Muscle of leg (tissue), 11 donors: ENCODE measurements around the gene RBM5. TPM values are rescaled to one million over a fixed set of nuclear protein-coding genes. Genes with fewer than 3 reads are reported as not detected.
A peak's percentile ranks its signal among the peaks of the same experiment; 100 is the strongest.

Experiments used
- DNase-seq: peaks from one replicate; pipeline ENCODE4 v3.0.0; 2013
- H3K27ac ChIP-seq: one replicate; pipeline ENCODE4 v1.5.1; 2013; ENCODE audit warnings: mild to moderate bottlenecking, low read length, control low read depth
- H3K27me3 ChIP-seq: one replicate; pipeline ENCODE4 v1.6.1; 2013; ENCODE audit warnings: low read length; ENCODE audit not compliant: control insufficient read depth, insufficient read depth
- H3K36me3 ChIP-seq: one replicate; pipeline ENCODE4 v1.6.1; 2013; ENCODE audit warnings: low read length; ENCODE audit not compliant: control insufficient read depth, insufficient read depth
- H3K4me1 ChIP-seq: one replicate; pipeline ENCODE4 v1.6.1; 2013; ENCODE audit warnings: low read length; ENCODE audit not compliant: control insufficient read depth, insufficient read depth
- H3K4me3 ChIP-seq: one replicate; pipeline ENCODE4 v1.5.1; 2013; ENCODE audit warnings: low read length, control low read depth
- H3K9me3 ChIP-seq: replicated peaks from 2 replicates; pipeline ENCODE4 v1.6.1; 2013; ENCODE audit warnings: low read depth, low read length; ENCODE audit not compliant: control insufficient read depth
- WGBS: methylation state at CpG from one replicate; pipeline ENCODE4 v1.1.5; 2013; ENCODE audit warnings: missing lambda C conversion rate; ENCODE audit not compliant: insufficient coverage; 5-methylcytosine and 5-hydroxymethylcytosine counted together
- polyA plus RNA-seq, 8 donors: library from polyadenylated mRNA; unstranded; fragments of 120-200 nt; gene quantifications; one replicate each; pipeline versions ENCODE4 v1.2.1 to v1.2.3, GENCODE V29; 2013; ENCODE audit warnings: inconsistent platforms in 1 of 8, low replicate concordance in 1 of 8; ENCODE audit not compliant: insufficient read length in 8 of 8, insufficient read depth in 1 of 8
- total RNA-seq: library from RNA; stranded (reverse); fragments of 120-200 nt; gene quantifications from one replicate; pipeline ENCODE4 v1.2.4, GENCODE V29; 2013

The RBM5 gene
- total and polyA plus RNA-seq, 9 donors = 126 to 206 (median 161) TPM

- DNase-seq = no peak
- peaks cover 64% of the 10 kb centered on the region for H3K4me1 ChIP-seq
- no peaks in the 10 kb centered on the region for H3K36me3 ChIP-seq
- H3K27me3 ChIP-seq = peaks cover 20% of the 10 kb centered on the region
- H3K9me3 ChIP-seq = no peaks in the 10 kb centered on the region
- no peak overlapping the region for H3K4me3 ChIP-seq
- H3K27ac ChIP-seq = peak overlapping the region; percentile 9
- 44% methylated on average over 7 of the region's 12 CpGs for WGBS
Observed at GRCh38 chr3:50157827-50158529, 69.3 kb downstream of the RBM5 start.

DNA sequence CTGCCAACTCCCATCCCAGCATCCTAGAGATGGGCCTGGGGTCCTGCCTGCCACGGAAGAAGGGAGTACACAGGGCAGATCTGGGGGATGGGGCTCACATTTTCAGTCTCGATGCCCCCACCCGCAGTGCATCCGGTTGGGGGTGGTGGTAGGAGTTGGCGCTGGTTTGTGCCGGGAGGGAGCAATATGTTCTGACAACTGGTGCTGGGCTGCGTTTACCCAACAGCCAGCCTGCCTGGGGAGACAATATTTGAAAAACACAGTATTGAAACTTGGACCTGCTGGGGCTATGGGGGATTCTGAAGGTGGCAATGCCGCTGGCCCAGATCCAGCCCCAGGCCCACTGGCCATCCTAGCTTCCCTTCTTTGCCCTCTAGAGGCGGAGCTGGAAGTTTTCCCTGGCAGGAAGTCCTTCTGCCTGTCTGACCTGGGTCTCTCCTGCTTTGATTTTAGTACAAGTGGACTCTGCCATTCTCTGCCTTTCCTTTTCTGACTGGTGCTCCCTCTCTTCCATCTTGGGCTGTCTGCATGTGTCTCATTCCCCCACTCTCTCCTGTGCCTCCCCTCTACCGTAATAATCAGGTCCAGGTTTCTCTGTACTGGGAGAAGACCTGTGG lies 69.9 kb downstream of the RBM5 start:
- Histone ChIP-seq H3K36me3 (no peaks in the 10 kb centered on the region), H3K9me3 (no peaks in the 10 kb centered on the region), H3K4me3 (no peak overlapping the region), H3K27me3 (peaks cover 20% of the 10 kb centered on the region), H3K27ac (no peak overlapping the region), H3K4me1 (peaks cover 71% of the 10 kb centered on the region)
- DNase-seq = no peak
- 56% methylated on average over 7 of the region's 10 CpGs for WGBS

DNA sequence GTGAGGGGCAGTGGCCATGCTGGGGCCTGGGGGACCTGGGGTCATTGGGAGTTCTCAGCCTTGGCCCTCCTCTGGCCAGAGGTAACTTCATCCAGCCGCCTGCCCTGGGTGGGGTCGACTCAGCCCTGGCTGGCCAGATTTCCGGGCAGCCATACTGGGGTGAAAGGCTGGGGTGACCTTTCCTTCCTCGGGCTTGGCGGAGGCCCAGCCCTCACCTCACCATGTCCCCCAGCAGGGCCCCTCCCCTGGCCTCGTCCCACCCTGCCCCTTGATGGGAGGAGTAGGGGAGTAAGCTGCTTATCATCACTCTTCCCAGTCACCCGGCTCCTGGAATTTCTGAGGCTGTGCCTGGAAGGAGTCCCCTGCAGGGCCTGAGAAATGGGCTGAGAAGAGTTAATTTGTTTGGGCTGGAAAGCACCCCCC lies 71.9 kb downstream of the RBM5 start:
- no peak for DNase-seq
- 20% methylated on average over 1 of the region's 7 CpGs for WGBS
- no peaks in the 10 kb centered on the region for H3K9me3 ChIP-seq
- H3K36me3 ChIP-seq = no peaks in the 10 kb centered on the region
- no peak overlapping the region for H3K4me3 ChIP-seq
- peaks cover 15% of the 10 kb centered on the region for H3K27me3 ChIP-seq
- H3K27ac ChIP-seq = no peak overlapping the region
- peaks cover 85% of the 10 kb centered on the region for H3K4me1 ChIP-seq

DNA sequence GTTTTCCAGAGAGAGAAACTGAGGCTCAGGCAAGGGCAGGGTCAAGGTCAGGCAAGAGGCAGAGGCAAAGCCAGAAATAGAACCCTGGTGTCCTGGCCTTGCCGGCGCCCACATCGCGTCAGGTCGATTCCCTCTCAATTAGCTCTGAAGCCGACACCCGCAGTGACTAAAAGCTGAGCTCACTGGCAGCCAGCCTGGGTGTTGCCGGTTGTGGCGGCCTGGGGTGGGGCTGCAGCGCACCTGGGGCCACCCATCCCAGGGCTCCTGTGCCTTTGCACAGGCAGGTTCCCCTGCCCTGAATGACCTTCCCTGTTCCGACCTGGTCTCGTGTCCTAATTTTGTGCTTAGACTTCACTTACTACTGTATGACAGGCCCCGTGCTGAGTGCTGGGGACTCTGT lies 72.6 kb downstream of the RBM5 start:
- H3K27me3 ChIP-seq = peaks cover 7% of the 10 kb centered on the region
- 80% methylated on average over 11 of the region's 13 CpGs for WGBS
- no peak overlapping the region for H3K27ac ChIP-seq
- DNase-seq = no peak
- no peaks in the 10 kb centered on the region for H3K36me3 ChIP-seq
- peaks cover 85% of the 10 kb centered on the region for H3K4me1 ChIP-seq
- no peak overlapping the region for H3K4me3 ChIP-seq
- no peaks in the 10 kb centered on the region for H3K9me3 ChIP-seq

DNA sequence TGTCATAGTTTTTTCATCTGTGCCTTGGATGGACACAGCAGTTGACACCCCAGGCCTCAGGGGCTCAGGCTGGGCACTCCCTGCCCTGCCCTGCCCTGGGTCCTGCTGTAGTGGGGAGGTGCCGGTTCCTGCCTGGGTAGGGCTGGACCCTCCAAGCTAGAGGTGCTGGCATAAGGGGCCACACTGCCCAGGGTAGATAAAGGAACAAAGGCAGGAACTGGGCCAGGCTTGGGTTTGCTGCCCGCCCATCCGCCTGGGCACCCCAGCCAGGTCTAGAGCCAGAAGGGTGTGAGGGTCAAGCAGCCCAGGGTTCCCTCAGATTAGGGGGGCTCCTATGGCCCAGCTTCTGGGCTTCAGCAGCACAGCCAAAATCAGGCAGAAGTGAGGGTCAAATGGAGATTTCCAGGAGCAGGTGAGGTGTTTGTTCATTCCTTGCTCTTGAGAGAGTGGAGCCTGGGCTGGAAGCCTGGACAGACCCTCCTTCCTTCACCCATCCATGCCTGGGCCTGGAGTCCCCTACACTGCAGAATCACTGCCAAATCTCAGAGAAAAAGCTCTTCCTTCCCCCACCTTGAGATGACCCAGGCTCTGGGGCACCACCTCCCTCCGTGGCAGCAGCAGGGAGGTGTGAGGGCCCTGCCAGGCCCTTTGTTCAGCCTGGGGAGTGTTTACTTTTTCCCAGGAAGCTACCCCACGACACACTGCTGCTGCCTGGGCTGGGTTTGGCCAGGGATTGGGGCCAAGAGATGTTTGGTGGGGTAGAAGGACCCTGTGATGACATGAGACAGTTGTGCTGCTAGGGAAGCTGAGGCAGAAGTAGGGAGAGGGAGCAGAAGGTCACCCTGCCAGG lies 73.5 kb downstream of the RBM5 start:
- H3K27me3 ChIP-seq = no peaks in the 10 kb centered on the region
- H3K9me3 ChIP-seq = no peaks in the 10 kb centered on the region
- H3K36me3 ChIP-seq = no peaks in the 10 kb centered on the region
- no peak for DNase-seq
- no peak overlapping the region for H3K27ac ChIP-seq
- 70% methylated on average over 5 of the region's 5 CpGs for WGBS
- peaks cover 85% of the 10 kb centered on the region for H3K4me1 ChIP-seq
- no peak overlapping the region for H3K4me3 ChIP-seq

GRCh38 chr3:50163572-50164455 lies 75.1 kb downstream of the RBM5 start:
- Histone ChIP-seq H3K4me3 (no peak overlapping the region), H3K27me3 (no peaks in the 10 kb centered on the region), H3K36me3 (no peaks in the 10 kb centered on the region), H3K9me3 (no peaks in the 10 kb centered on the region), H3K4me1 (peaks cover 85% of the 10 kb centered on the region), H3K27ac (peak overlapping the region; percentile 71)
- DNase-seq = peak; percentile 89
- 31% methylated on average over 5 of the region's 8 CpGs for WGBS

GRCh38 chr3:50164481-50164880 lies 75.8 kb downstream of the RBM5 start:
- peak overlapping the region; percentile 71 for H3K27ac ChIP-seq
- H3K4me3 ChIP-seq = no peak overlapping the region
- H3K4me1 ChIP-seq = peaks cover 87% of the 10 kb centered on the region

DNA sequence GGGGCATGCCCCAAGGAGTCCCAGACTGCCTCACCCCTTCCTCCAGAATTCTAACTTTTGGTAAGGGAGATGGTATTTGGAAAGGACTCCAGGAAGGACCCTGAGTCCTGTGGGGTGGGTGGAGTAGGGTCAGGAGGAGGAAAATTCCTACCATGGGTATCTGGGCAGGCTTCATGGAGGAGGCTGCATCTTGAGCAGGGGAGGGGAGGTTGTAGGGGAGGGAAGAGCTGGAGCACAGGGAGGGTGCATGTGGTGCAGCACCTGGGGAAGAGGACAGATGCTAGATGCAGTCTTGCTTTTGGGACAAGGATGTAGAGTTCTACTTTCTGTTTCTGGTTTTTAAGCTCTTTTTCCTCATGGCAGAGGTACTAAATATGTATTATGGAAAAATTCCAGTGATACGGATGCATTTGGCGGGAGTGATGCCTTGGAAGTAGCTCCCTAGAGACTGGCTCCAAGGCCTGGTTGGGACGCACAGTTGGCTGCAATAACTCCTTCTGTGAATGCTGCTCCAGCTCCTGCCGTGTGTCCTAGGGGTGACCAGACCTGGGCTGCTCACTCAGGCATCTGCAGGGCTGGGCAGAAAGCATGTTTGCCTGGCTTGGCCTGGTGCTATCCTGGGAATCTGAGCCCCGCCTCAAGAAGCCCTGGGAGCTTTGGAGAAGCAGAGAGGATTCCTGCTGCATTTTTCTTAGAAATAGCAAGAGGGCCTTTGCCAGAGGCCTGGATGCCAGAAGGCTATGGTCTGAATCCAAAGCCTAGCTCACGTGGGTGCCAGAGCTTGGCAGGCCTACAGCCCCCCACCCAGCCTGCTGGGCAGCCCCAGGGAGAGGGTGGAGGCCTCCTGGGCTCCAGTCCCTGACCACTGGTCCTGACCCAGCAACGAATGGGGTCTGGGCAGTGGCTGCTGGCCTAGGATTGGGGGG lies 76.5 kb downstream of the RBM5 start:
- H3K9me3 ChIP-seq = no peaks in the 10 kb centered on the region
- peak overlapping the region; percentile 71 for H3K27ac ChIP-seq
- no peaks in the 10 kb centered on the region for H3K27me3 ChIP-seq
- no peaks in the 10 kb centered on the region for H3K36me3 ChIP-seq
- 4% methylated on average over 6 of the region's 7 CpGs for WGBS
- H3K4me1 ChIP-seq = peaks cover 94% of the 10 kb centered on the region
- peak; percentile 86 for DNase-seq
- no peak overlapping the region for H3K4me3 ChIP-seq

More at GRCh38 chr3:50164481-50164880, 75.8 kb downstream of the RBM5 start:
- WGBS = no CpG with 5 or more reads among the region's 1 CpG
- Histone ChIP-seq H3K36me3 (no peaks in the 10 kb centered on the region), H3K27me3 (no peaks in the 10 kb centered on the region), H3K9me3 (no peaks in the 10 kb centered on the region)
- DNase-seq = no peak
